IMR-90 (cell line): ENCODE measurements around the gene URAD. TPM values are rescaled to one million over a fixed set of nuclear protein-coding genes. Genes with fewer than 3 reads are reported as not detected.

Source experiments
- ATAC-seq: fragments of 200-7000 bp; cut with Tn5 transposase; 2 replicates; pipeline ENCODE4 v1.9.1; 2020; ENCODE audit warnings: low read depth, mild to moderate bottlenecking, moderate library complexity
- BruUV-seq: library from RNA; stranded (reverse); fragments of 400-500 nt; replicated peaks from 2 replicates; lab custom pipeline; 2021; lab: Mats Ljungman, UMichigan
- CTCF ChIA-PET: fragments of 300-600 bp; formaldehyde crosslinking; extraction: SDS; loops from one replicate; lab custom pipeline; 2021; ENCODE audit warnings: antibody characterized with exemption; lab: Yijun Ruan, JAX
- POLR2A ChIA-PET: fragments of 300-600 bp; sonication (Branson Sonifier 250); formaldehyde crosslinking; loops from one replicate; lab custom pipeline; 2022; ENCODE audit warnings: antibody characterized with exemption; ENCODE audit not compliant: unreplicated experiment; lab: Charles Lee
- DNase-seq: peaks from one replicate; pipeline ENCODE4 v3.0.0; 2013
- H2AFZ ChIP-seq: replicated peaks from 2 replicates; pipeline ENCODE3; 2013; ENCODE audit warnings: low read length, mild to moderate bottlenecking; ENCODE audit not compliant: poor library complexity
- H2AK5ac ChIP-seq: 2 replicates; pipeline ENCODE4 v1.6.1; 2013; ENCODE audit warnings: low read depth, low read length, inconsistent platforms
- H2AK9ac ChIP-seq: replicated peaks from 2 replicates; pipeline ENCODE3; 2013; ENCODE audit warnings: mild to moderate bottlenecking, low read depth, low read length, moderate library complexity; ENCODE audit not compliant: poor library complexity
- H2BK120ac ChIP-seq: 2 replicates; pipeline ENCODE4 v1.6.1; 2013; ENCODE audit warnings: low read depth, low read length, inconsistent platforms
- H2BK15ac ChIP-seq: 3 replicates; pipeline ENCODE4 v1.6.1; 2013; ENCODE audit warnings: low read depth, low read length, inconsistent platforms
- H2BK20ac ChIP-seq: 2 replicates; pipeline ENCODE4 v1.6.1; 2013; ENCODE audit warnings: low read depth, mild to moderate bottlenecking, inconsistent platforms, low read length, moderate library complexity
- H2BK5ac ChIP-seq: 2 replicates; pipeline ENCODE4 v1.6.1; 2013; ENCODE audit warnings: mild to moderate bottlenecking, low read depth, low read length, inconsistent platforms; ENCODE audit not compliant: poor library complexity, severe bottlenecking
- H3K14ac ChIP-seq: replicated peaks from 2 replicates; pipeline ENCODE4 v1.6.1; 2013; ENCODE audit warnings: low read depth, low read length, inconsistent platforms
- H3K18ac ChIP-seq: 2 replicates; pipeline ENCODE4 v1.6.1; 2013; ENCODE audit warnings: low read depth, low read length, control low read depth
- H3K23ac ChIP-seq: 2 replicates; pipeline ENCODE4 v1.6.1; 2013; ENCODE audit warnings: low read depth, low read length, inconsistent platforms
- H3K27ac ChIP-seq: 2 replicates; pipeline ENCODE4 v1.5.1; 2013; ENCODE audit warnings: mild to moderate bottlenecking, control low read depth, low read length; ENCODE audit not compliant: insufficient read depth
- H3K27me3 ChIP-seq: 2 replicates; pipeline ENCODE4 v1.6.1; 2013; ENCODE audit warnings: low read length; ENCODE audit not compliant: control insufficient read depth, insufficient read depth
- H3K36me3 ChIP-seq: 2 replicates; pipeline ENCODE4 v1.6.1; 2013; ENCODE audit warnings: low read length, mixed read lengths; ENCODE audit not compliant: control insufficient read depth, insufficient read depth
- H3K4ac ChIP-seq: 2 replicates; pipeline ENCODE4 v1.6.1; 2013; ENCODE audit warnings: low read depth, low read length, inconsistent platforms
- H3K4me1 ChIP-seq: 2 replicates; pipeline ENCODE4 v1.6.1; 2013; ENCODE audit warnings: low read length, mixed read lengths; ENCODE audit not compliant: control insufficient read depth, insufficient read depth
- H3K4me2 ChIP-seq: 2 replicates; pipeline ENCODE4 v1.6.1; 2013; ENCODE audit warnings: low read depth, mild to moderate bottlenecking, control low read depth, low read length, moderate library complexity
- H3K4me3 ChIP-seq: 2 replicates; pipeline ENCODE4 v1.5.1; 2013; ENCODE audit warnings: low read depth, mild to moderate bottlenecking, control low read depth, low read length, moderate library complexity; ENCODE audit not compliant: insufficient read depth
- H3K56ac ChIP-seq: 2 replicates; pipeline ENCODE4 v1.6.1; 2013; ENCODE audit warnings: low read length, inconsistent platforms; ENCODE audit not compliant: insufficient read depth; ENCODE audit errors: extremely low read depth
- H3K79me1 ChIP-seq, 2 experiments: 2 replicates each; pipeline ENCODE4 v1.6.1; 2013; ENCODE audit warnings: low read length in 2 of 2, inconsistent platforms in 1 of 2, low read depth in 1 of 2
- H3K9ac ChIP-seq: 2 replicates; pipeline ENCODE4 v1.6.1; 2013; ENCODE audit warnings: low read depth, low read length, control low read depth
- H3K9me1 ChIP-seq: 2 replicates; pipeline ENCODE4 v1.6.1; 2013; ENCODE audit warnings: low read length, inconsistent platforms; ENCODE audit not compliant: insufficient read depth
- H3K9me3 ChIP-seq: 2 replicates; pipeline ENCODE4 v1.6.1; 2013; ENCODE audit warnings: low read length; ENCODE audit not compliant: control insufficient read depth, insufficient read depth
- H4K20me1 ChIP-seq: 2 replicates; pipeline ENCODE4 v1.6.1; 2013; ENCODE audit warnings: low read length, inconsistent platforms; ENCODE audit not compliant: insufficient read depth
- H4K5ac ChIP-seq: 2 replicates; pipeline ENCODE4 v1.6.1; 2013; ENCODE audit warnings: mild to moderate bottlenecking, low read depth, low read length, control low read depth
- H4K8ac ChIP-seq, 2 experiments: 2 replicates each; pipeline ENCODE4 v1.6.1; 2013; ENCODE audit warnings: low read depth in 2 of 2, low read length in 2 of 2, control low read depth in 1 of 2, inconsistent platforms in 1 of 2
- H4K91ac ChIP-seq: 2 replicates; pipeline ENCODE4 v1.6.1; 2013; ENCODE audit warnings: low read depth, low read length, inconsistent platforms; ENCODE audit not compliant: insufficient read depth
- BHLHE40 ChIP-seq: fragments of 150-350 bp; IDR thresholded peaks from 2 replicates; pipeline ENCODE4 v1.6.1; 2016; ENCODE audit warnings: mild to moderate bottlenecking, low read depth, low read length
- CEBPB ChIP-seq: IDR thresholded peaks from 2 replicates; pipeline ENCODE4 v1.6.1; 2012; ENCODE audit warnings: low read depth, low read length, improper control_type of control experiment
- FOS ChIP-seq: fragments of 150-350 bp; IDR thresholded peaks from 2 replicates; pipeline ENCODE4 v1.6.1; 2016; ENCODE audit warnings: low read depth, low read length
- MAFK ChIP-seq: IDR thresholded peaks from 2 replicates; pipeline ENCODE4 v1.6.1; 2012; ENCODE audit warnings: low read depth, low read length, improper control_type of control experiment
- MAZ ChIP-seq: IDR thresholded peaks from 2 replicates; pipeline ENCODE4 v1.6.1; 2012; ENCODE audit warnings: low read depth, mild to moderate bottlenecking, low read length, improper control_type of control experiment, moderate library complexity, borderline replicate concordance
- MXI1 ChIP-seq: IDR thresholded peaks from 2 replicates; pipeline ENCODE4 v1.6.1; 2012; ENCODE audit warnings: low read depth, mild to moderate bottlenecking, low read length, moderate library complexity, borderline replicate concordance
- NFE2L2 ChIP-seq: fragments of 150-350 bp; IDR thresholded peaks from 2 replicates; pipeline ENCODE4 v1.6.1; 2016; ENCODE audit warnings: low read depth, mild to moderate bottlenecking, low read length
- POLR2A ChIP-seq: IDR thresholded peaks from 2 replicates; pipeline ENCODE4 v1.6.1; 2012; ENCODE audit warnings: mild to moderate bottlenecking, low read depth, low read length
- RAD21 ChIP-seq: IDR thresholded peaks from 2 replicates; pipeline ENCODE4 v1.6.1; 2012; ENCODE audit warnings: low read length, improper control_type of control experiment
- RCOR1 ChIP-seq: IDR thresholded peaks from 2 replicates; pipeline ENCODE4 v1.6.1; 2012; ENCODE audit warnings: mild to moderate bottlenecking, low read length, improper control_type of control experiment; ENCODE audit not compliant: insufficient replicate concordance
- RFX5 ChIP-seq: IDR thresholded peaks from 2 replicates; pipeline ENCODE4 v1.8.0; 2012; ENCODE audit warnings: low read depth, mild to moderate bottlenecking, low read length, moderate library complexity
- SMC3 ChIP-seq: fragments of 150-350 bp; IDR thresholded peaks from 2 replicates; pipeline ENCODE4 v1.6.1; 2016; ENCODE audit warnings: low read depth, mild to moderate bottlenecking, antibody characterized with exemption, low read length, moderate library complexity
- USF2 ChIP-seq: fragments of 150-350 bp; IDR thresholded peaks from 2 replicates; pipeline ENCODE4 v1.6.1; 2017; ENCODE audit warnings: mild to moderate bottlenecking, antibody characterized with exemption, low read length, low read depth
- dilution Hi-C: fragments of 300-500 bp; cut with HindIII; formaldehyde crosslinking; loops from one replicate; pipeline ENCODE4 v1.14.3; 2018; ENCODE audit warnings: low sequenced_read_pairs; ENCODE audit not compliant: unreplicated experiment
- in situ Hi-C: fragments of 300-500 bp; cut with MboI; formaldehyde crosslinking; loops from 3 replicates; pipeline ENCODE4 v1.14.3; 2019; ENCODE audit warnings: low sequenced_read_pairs, inconsistent platforms, mixed read lengths
- intact Hi-C: fragments of 100-400 bp; cut with micrococcal nuclease; formaldehyde crosslinking; loops from 2 replicates; pipeline ENCODE4 v1.10.0; 2022
- polyA plus RNA-seq, 3 experiments: library from polyadenylated mRNA; depleted of rRNA; stranded (reverse); fragments of >200 nt; gene quantifications; 2 replicates each; pipeline ENCODE4 v1.2.3, GENCODE V29; 2012; ENCODE audit warnings: low replicate concordance in 1 of 3
- total RNA-seq: library from RNA; depleted of rRNA; stranded (reverse); fragments of >200 nt; gene quantifications from 2 replicates; pipeline ENCODE4 v1.2.3, GENCODE V29; 2012
- TF ChIP-seq, protein P1 (sequence below): conservative IDR thresholded peaks from 2 replicates; pipeline ENCODE4 v1.5.1; 2012; ENCODE audit warnings: mild to moderate bottlenecking, low read depth, low read length, improper control_type of control experiment
- TF ChIP-seq, protein P2 (sequence below): fragments of 150-350 bp; IDR thresholded peaks from 2 replicates; pipeline ENCODE4 v1.6.1; 2016; ENCODE audit warnings: low read depth, mild to moderate bottlenecking, low read length, moderate library complexity, borderline replicate concordance

Gene URAD
- total and polyA plus RNA-seq, 2 of the 4 experiments (the other 2 are of a cell fraction), result not detected

DNA sequence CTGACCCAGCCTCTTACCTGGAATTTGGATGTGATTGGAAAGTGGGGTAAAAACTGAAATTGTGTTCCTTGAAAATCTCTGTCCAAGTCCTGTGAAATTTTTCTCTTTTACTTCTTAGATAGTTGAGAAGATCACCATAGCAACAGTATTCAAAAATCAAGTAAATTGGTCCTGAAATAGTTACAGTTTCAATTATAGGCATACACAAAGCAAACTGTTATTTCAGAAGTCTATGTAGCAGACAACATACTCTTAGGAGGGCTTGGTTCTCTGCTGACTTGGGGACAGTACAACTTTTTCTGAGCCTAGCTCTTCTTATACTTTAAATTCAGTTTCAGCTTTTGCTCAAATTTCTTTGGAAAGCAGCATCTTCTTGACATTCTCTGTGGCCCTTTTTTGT, 38.6 kb upstream of the URAD start:
- Histone ChIP-seq H4K20me1 (no peaks in the 10 kb centered on the region), H2BK5ac (no peak overlapping the region), H3K4me1 (peaks cover 8% of the 10 kb centered on the region), H2AK9ac (no peak overlapping the region), H2AFZ (no peak overlapping the region), H3K9me1 (peaks cover 10% of the 10 kb centered on the region; the same call in 1 of the 2 replicates), H3K4ac (no peak overlapping the region), H2AK5ac (no peak overlapping the region), H4K91ac (no peak overlapping the region), H3K27ac (no peak overlapping the region), H3K27me3 (peaks cover 6% of the 10 kb centered on the region; the same call in 1 of the 2 replicates), H3K56ac (no peak overlapping the region), H3K14ac (no peak overlapping the region), H4K5ac (no peak overlapping the region), H2BK15ac (no peak overlapping the region), H3K4me2 (no peak overlapping the region), H3K23ac (no peak overlapping the region), H3K79me1 (no peaks in the 10 kb centered on the region), H3K36me3 (no peaks in the 10 kb centered on the region), H3K9ac (no peak overlapping the region), H2BK20ac (no peak overlapping the region), H3K18ac (no peak overlapping the region), H3K9me3 (peaks cover under 1% of the 10 kb centered on the region; the same call in 1 of the 2 replicates), H2BK120ac (no peak overlapping the region), H4K8ac (no peak overlapping the region), H3K4me3 (no peak overlapping the region)
- in situ Hi-C loops (no loop called here), dilution Hi-C loops (no loop called here), intact Hi-C loops (no loop called here)
- DNase-seq (no peak), ATAC-seq (no peak)
- ChIA-PET POLR2A (no interaction called here), CTCF (no interaction called here)
- no TSS peak for BruUV-seq
- TF ChIP-seq MXI1 (no peak), MAFK (no peak), NFE2L2 (no peak), MAZ (no peak), RAD21 (no peak), RCOR1 (no peak), POLR2A (no peak), RFX5 (no peak), BHLHE40 (no peak), FOS (no peak), USF2 (no peak), CEBPB (no peak), SMC3 (no peak)
- TF ChIP-seq, protein P1, sequence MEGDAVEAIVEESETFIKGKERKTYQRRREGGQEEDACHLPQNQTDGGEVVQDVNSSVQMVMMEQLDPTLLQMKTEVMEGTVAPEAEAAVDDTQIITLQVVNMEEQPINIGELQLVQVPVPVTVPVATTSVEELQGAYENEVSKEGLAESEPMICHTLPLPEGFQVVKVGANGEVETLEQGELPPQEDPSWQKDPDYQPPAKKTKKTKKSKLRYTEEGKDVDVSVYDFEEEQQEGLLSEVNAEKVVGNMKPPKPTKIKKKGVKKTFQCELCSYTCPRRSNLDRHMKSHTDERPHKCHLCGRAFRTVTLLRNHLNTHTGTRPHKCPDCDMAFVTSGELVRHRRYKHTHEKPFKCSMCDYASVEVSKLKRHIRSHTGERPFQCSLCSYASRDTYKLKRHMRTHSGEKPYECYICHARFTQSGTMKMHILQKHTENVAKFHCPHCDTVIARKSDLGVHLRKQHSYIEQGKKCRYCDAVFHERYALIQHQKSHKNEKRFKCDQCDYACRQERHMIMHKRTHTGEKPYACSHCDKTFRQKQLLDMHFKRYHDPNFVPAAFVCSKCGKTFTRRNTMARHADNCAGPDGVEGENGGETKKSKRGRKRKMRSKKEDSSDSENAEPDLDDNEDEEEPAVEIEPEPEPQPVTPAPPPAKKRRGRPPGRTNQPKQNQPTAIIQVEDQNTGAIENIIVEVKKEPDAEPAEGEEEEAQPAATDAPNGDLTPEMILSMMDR, result no peak
- TF ChIP-seq, protein P2, sequence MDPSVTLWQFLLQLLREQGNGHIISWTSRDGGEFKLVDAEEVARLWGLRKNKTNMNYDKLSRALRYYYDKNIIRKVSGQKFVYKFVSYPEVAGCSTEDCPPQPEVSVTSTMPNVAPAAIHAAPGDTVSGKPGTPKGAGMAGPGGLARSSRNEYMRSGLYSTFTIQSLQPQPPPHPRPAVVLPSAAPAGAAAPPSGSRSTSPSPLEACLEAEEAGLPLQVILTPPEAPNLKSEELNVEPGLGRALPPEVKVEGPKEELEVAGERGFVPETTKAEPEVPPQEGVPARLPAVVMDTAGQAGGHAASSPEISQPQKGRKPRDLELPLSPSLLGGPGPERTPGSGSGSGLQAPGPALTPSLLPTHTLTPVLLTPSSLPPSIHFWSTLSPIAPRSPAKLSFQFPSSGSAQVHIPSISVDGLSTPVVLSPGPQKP, result no peak
